Sciatic nerve (tissue), 2 donors: ENCODE results near the gene ZKSCAN3. TPM values are rescaled to one million over a fixed set of nuclear protein-coding genes. Genes with fewer than 3 reads are reported as not detected.
"Not testable (repeated sequence)": the region's sequence is repeated elsewhere in the genome, so short reads cannot be mapped to it uniquely, and the experiment has no call there.

Experiments used
- ATAC-seq: fragments of 200-7000 bp; cut with Tn5 transposase; one replicate; pipeline ENCODE4 v1.9.1; 2020; ENCODE audit warnings: mild to moderate bottlenecking, moderate library complexity
- DNase-seq: peaks from one replicate; pipeline ENCODE4 v3.0.0-alpha.2; 2020; ENCODE audit warnings: low spot score
- intact Hi-C: fragments of 100-400 bp; cut with DNase I; formaldehyde crosslinking; loops from one replicate; pipeline ENCODE4 v1.14.2; 2022
- total RNA-seq: library from RNA; stranded (reverse); fragmentation: NEBNext Ultra II Directional; extraction: Animal tissue kit (Norgen Biotek cat#: 25700); gene quantifications from one replicate; pipeline ENCODE4 v1.2.1, GENCODE V29; 2021
- donor health status: DM: no; HTN: no; CAD: no.
- donor health status: DM: no; HTN: no; CAD: no.

The ZKSCAN3 gene
- total RNA-seq, 1 donor from 2014 or later = 7.8 TPM

DNA sequence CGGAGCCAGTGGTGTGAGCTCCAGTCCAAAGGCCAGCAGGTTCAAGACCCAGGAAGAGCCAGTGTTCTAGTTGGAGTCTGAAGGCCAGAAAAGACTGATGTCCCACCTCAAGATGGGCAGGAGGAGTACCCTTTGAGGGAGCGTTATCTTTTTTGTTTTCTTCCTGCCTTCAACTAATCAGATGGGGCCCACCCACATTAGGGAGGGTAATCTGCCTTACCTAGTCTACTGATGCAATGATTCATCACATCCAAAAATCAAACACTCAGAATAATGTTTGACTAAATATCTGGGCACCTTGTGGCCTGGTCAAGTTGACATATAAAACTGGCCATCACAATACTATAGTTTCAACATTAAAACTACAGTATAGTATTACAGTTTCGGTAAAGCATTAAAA is 19.7 kb downstream of the ZKSCAN3 start:
- ATAC-seq (no peak), DNase-seq (no peak)
- intact Hi-C loops = no loop called here

DNA sequence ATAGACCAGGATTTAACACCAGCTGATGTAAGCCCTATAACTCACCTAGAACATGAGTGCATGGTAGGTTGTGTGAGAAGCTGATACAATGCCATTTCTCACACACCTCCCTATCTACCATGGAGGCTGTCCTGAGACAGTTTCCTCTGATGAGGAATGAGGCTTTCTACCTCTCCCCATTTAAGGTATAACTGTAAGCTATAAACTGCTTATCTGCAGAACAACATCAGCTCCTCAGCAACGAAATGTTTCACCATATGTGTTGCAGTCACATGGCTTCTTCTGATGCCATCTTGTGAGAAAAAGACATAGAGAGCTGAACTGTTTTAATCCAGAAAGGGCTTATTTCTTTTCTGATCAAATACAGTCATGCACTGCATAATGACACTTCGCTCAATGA is 20.7 kb downstream of the ZKSCAN3 start:
- ATAC-seq (no peak), DNase-seq (no peak)
- intact Hi-C loops = no loop called here

DNA sequence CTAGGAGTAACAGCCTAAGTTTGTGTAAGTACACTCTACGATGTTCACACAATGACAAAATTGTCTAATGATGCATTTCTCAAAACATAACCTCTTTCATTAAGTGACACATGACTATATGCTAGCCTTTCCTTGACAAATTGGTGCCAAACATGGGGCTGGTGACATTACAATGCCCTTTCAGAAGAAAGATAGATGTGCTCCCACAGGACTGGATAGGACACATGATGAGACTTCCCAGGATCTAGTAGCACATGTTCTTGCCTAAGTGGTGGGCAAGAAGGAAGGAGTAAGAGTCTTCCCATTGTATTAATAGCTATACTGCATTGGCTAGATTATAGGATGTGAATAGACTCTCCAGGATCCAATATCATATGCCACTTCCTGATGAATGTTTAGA is 21.5 kb downstream of the ZKSCAN3 start:
- no peak for DNase-seq
- ATAC-seq = no peak
- intact Hi-C loops = no loop called here

DNA sequence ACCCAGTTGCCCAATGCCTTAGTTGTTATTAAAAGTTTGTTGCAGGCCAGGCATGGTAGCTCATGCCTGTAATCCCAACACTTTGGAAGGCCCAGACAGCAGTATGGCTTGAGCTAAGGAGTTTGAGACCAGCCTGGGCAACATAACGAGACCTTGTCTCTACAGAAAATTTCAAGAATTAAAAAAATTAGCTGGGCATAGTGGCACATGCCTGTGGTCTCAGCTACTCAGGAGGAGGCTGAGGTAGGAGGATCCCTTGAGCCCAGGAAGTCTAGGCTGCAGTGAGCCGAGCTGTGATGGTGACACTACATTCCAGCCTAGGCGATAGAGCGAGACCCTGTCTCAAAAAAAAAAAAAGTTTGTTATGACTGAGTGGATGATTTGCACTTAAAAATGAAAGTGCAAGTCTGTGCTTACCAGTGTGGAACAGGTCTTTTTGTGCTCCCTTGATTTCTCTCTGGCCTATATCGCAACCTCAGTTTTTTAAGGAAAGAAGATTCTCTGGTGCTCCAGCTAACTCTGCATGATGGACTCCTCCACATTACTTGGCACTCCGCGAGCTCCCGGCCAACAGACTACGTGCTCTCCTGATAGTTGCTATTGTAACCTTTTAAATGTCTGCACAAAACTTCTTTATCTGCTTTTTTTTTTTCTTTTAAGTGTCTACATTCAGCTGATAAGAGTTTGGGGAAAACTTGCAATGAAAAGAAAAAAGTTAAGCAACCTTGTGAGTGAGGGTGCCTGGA is 22.1 kb downstream of the ZKSCAN3 start:
- intact Hi-C loops = no loop called here
- DNase-seq (no peak), ATAC-seq (no peak)

DNA sequence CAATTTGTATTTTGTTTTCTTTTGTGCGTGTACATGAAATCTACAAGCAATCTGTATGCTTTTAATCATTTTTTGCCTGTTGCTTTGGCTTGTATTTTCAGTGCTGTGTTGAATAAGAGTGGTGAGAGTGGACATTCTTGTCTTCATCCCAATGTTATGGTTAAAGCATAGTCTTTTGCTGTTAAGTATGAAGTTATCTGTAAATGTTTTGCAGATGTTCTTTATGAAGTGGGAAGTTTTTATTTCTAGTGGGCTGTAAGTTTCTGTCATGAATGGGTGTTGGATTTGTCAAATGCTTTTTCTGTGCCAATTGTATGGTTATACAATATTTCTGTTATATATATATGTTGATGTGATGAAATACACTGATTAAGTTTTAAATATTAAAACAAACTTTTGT is 24.2 kb downstream of the ZKSCAN3 start:
- ATAC-seq (no peak), DNase-seq (no peak)
- intact Hi-C loops = no loop called here

DNA sequence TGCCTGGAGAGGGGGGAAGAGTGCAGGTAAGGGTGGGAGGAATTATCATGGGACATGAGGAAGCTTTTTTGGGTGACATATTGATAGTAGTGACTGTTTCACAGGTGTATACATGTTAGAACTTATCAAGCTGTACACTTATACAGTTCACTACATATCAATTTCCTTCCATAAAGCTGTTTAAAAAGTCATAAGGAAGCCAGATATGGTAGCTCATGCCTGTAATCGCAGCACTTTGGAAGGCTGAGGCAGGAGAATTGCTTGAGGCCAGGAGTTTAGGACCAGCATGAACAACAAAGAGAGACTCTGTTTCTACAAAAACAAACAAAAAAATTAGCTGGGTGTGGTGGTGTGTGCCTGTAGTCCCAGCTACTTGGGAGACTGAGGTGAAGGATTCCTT is 28.1 kb downstream of the ZKSCAN3 start:
- no peak for ATAC-seq
- no peak for DNase-seq
- intact Hi-C loops = loop anchor here (5.0 kb wide), 1 partner anchor 851 kb away; no protein-coding TSS in a partner anchor

DNA sequence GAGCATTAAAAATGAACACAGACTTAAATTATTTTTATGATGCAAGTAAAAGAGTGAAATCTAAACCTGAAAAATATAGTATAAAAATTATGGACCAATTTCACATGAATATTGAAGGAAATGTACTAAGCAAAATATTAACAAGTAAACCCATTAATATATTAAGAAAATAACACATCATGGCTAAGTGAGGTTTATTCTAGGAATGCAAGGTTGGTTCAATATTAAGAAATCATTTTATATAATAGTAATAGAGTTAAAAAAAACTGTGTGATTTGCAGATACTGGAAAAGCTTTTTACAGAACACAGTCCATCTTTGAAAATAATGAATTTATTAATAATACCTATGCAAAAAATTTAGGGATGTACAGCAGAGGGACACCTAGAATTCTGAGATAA is 28.9 kb downstream of the ZKSCAN3 start:
- no peak for ATAC-seq
- intact Hi-C loops = loop anchor here (5.0 kb wide), 1 partner anchor 851 kb away; no protein-coding TSS in a partner anchor
- DNase-seq = no peak

DNA sequence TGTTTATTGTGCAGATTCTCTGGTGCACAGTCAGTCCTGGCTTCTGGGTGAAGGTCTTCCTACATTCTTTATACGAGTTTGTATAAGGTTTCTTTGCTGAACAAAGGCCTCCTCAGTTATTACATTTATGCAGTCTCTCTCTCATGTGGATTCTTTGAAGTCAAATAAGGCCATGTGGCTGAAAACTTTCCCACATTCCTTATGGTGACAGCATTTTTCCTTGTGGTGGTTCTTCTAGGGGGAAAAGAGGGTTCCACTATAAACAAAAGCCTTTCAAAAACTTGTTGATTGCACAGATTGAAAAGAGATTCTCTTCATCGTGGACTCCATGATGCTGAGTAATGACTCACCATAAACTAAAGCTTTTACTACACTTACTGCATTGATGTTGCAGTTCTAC is 30.6 kb downstream of the ZKSCAN3 start:
- no peak for ATAC-seq
- intact Hi-C loops = no loop called here
- DNase-seq = no peak

DNA sequence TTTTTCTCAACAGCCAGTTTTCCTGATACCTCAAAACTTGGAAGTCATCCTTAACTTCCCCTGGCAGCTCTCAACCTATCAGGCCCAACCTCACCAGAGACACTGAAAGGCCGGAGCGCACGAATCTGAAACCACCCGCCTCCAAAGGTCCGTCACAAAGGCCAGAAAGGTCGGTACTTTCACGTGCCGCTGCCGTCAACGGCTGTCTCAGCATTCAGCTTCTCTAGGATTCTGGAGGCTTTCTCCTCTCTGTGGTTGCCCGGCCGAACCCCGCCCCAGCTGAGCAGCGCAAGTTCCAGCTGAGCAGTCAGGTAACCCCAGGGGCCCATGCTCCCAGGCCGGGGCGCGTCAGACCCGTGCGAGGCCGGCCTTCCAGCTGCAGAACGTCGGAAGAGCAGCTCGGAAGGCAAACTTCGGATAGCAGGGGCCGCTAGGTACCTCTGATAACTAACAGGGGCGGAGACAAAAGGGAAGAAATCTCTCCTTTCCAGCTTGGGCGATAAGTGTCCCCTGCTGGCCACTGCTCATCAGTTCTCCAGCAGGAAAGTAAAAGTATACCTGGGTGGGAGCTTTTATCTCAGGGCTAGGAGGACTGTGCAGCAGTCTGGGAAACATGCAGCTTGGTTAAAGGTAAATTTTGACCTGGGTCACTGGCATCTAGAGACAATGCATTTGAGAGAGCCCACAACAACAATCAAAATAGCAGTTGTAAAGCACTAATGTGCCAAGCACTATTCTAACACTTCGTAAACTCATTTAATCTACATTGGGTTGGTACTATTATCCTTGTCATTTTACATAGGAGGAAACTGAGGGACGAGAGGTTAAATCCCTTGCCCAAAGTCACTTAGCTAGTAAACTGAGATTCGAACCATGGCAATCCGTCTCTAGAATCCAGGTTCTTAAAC is 33.7 kb downstream of the ZKSCAN3 start:
- intact Hi-C loops = no loop called here
- DNase-seq (peak; percentile 85), ATAC-seq (peak; percentile 99)

DNA sequence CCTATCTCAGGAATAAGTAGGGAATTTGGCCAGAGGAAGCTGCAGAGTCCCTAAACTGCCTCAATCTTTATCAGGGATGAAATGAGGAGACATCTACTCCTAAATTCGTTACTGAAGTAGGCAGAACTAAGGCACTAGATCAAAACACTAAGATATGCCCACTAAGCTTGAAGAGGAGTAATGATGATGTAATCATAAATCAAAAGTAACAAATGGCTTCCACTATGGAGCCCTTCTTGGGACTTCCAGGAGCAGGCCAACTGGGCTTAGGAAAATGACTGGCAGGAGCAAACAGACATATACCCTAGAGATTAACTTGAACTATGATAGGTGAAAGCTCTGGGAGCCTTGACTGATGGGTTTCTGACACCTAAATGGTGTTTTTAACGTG is 34.4 kb downstream of the ZKSCAN3 start:
- ATAC-seq (no peak), DNase-seq (no peak)
- intact Hi-C loops = no loop called here

DNA sequence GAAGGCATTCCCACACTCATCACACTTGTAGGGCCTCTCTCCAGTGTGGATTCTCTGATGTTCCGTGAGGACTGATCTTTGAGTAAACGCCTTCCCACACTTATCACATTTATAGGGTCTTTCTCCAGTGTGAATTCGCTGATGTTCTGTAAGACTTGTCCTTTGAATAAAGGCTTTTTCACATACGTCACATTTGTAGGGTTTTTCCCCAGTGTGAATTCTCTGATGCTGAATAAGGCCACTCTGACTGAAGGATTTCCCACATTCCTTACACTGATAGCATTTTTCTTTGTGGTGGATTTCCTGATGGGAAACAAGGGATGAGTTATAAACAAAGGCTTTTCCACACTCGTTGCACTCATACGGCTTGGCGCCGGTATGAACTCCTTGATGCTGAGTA is 40.9 kb downstream of the ZKSCAN3 start:
- DNase-seq (no peak), ATAC-seq (no peak)
- intact Hi-C loops = no loop called here

DNA sequence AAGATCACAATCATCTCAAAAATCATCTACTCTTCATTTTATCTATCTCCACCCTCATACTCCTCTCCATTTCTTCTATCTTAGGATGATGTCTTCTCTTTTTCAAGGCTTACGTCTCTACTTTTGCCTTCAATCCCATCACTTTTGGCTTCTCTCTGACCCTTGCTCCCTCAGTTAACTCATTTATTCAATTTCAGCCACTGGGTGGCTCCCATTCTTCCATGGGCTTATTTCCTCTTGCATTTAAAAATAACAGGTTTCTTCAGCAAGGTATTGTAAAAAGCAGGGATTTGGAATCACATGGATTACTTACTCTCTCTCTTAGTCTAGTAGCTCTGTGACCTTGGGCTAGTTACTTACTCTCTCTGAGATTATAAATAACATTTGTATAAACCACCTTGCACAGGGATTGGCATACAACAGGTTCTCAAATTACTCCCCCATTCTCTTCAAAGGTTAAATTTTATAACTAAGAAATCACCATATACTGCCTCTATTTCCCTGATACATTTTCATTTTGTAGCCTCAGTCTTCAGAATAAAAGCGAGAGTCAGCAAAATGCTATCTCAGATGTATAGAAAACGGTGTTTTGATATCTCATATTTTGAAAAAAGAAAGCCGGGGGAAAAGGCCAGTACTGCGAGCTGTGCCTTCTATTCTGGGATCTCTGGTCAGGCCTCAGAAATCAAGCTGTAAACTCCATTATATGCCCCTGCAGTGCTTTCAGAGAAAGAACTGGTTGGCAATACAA is 44.3 kb downstream of the ZKSCAN3 start:
- DNase-seq (no peak), ATAC-seq (no peak)
- intact Hi-C loops = no loop called here

DNA sequence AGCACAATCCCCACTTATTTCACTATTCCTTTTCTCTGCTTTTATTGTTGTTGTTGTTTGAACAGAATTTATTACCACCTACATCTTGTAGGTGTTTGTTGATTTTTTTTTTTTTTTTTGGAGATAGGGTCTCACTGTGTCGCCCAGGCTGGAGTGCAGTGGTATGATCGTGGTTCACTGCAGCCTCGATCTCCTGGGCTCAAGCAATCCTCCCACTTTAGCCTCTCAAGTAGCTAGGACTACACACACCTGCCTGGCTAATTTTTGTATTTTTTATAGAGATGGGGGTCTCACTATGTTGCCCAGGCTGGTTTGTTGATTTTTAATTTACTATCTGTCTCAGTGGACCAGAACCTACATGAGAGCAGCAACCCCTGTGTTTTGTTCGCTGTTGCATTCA is 46.2 kb downstream of the ZKSCAN3 start:
- no peak for ATAC-seq
- intact Hi-C loops = no loop called here
- DNase-seq = no peak

DNA sequence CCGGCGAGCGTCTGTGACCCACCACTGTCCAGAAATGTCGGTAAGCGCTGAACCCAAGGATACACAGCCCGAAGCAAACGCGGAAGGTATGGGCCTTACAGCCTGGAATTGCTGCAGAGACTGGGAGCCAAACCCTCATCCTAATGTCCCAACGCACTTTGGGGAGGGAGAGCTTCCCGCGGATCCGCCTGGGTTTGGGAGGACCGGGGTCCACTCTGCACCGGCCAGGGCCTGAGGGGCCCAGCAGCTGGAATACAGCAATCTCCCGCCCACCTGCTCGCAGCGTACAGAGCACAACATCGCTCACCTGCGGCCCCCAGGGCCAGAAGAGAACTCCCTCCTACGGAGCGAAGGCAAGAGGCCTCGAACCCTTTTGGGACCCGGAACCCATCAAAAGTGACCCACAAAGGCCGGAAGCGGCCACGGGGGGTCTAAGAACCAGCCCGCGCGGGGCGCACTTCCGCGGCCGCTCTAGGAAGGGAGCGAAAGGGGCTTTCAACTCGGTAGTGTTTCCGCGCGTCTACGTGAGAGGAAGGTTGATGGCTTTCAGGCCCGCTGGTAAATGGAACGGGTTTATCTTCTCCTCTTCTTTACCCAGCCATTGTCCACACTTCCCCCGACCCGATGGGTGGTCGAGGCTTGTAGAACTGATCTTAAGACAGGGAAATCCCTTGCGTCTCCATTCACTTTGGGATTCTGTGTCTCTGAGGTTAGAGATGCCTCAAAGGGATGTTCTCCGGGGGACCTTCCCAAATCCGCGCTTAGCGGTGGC is 49.8 kb downstream of the ZKSCAN3 start, which contains the start of gene ZSCAN12:
Gene ZSCAN12 (minus strand): TSS at position 398 of the 772 bp plus-strand sequence. CDS start 1,342 bp downstream, outside the sequence.
- intact Hi-C loops = no loop called here
- DNase-seq = peak; percentile 87
- peak; percentile 98 for ATAC-seq

DNA sequence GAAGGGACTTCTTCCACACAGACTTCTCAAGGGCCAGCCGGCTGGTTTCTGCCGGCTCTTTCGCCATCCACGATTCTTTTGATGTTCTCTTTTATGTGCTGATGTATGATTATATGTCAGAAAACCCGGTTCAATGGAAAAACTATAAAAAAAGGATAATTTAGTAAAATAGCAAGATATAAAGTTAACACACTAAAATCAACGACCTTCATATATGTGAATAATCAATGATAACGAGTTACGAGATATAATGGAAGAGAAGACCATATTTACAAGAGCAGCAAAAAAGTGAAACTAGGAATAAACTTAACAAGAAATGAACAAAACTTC is 50.3 kb downstream of the ZKSCAN3 start:
- ATAC-seq (no peak), DNase-seq (no peak)
- intact Hi-C loops = no loop called here

DNA sequence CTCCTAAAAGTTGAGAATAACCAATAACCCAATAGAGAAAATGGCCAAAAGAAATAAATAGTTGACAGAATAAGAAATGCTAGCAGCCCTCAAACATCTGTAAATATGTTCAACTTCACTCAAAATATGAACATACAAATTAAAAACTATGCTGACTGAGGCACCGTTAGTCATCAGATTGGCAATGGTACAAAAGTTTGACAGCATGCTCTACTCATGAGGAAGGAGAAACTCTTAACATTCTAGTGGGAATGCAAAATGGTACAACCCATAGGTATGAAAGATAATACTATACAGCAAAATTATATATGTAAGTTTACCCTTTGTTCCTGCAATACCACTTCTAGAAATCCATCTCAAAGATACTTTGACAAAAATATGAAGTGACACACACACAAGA is 51.4 kb downstream of the ZKSCAN3 start:
- DNase-seq (no peak), ATAC-seq (no peak)
- intact Hi-C loops = no loop called here

DNA sequence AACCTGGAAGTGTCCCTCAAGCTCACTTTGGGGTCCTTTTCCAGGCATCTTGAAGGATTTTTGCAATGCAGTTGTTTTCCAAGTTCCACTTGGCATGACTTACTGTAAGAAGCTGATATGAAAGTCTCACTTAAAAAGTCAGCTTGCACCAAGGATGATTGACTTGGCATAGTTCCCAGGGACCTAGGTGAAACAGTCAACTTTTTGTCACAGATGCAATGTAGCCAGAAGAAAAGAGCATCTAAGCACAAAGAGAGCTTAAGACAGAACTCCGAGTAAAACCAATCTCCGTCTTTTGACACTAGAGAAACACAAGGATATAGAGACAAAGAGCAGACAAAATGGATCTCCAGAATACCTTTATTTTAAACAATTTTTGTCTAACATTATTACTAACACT is 52.5 kb downstream of the ZKSCAN3 start:
- DNase-seq (no peak), ATAC-seq (no peak)
- intact Hi-C loops = no loop called here

DNA sequence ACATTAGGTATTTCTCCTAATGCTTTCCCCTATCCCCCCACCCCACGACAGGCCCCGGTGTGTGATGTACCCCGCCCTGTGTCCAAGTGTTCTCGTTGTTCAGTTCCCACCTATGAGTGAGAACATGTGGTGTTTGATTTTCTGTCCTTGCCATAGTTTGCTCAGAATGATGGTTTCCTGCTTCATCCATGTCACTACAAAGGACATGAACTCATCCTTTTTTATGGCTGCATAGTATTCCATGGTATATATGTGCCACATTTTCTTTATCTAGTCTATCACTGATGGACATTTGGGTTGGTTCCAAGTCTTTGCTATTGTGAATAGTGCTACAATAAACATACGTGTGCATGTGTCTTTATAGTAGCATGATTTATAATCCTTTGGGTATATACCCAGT is 54.2 kb downstream of the ZKSCAN3 start:
- DNase-seq, ATAC-seq, intact Hi-C loops: not testable (repeated sequence)

DNA sequence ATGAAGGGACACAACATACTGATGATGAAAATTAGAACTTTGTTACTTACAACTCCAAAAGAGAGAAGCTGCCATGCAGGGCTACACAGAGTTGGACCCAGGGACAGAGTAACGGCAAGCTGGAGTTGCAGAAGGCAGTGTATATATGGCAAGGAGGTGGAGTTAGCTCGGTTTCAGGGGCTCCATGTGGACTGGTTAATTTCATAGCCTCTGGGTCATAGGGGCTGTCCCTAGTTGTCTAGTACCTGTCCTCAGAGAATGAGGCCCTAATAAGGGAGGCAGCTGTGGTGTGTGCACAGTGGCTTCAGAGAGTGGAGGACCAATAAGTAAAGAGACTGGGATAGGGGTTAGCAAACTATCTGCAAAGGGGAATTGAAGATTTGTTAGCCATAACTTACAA is 57.7 kb downstream of the ZKSCAN3 start:
- no peak for DNase-seq
- no peak for ATAC-seq
- intact Hi-C loops = no loop called here
